ENCODE results near the gene TMEM79.
A peak's percentile ranks its signal among the peaks of the same experiment; 100 is the strongest.
"Not testable (repeated sequence)": the region's sequence is repeated elsewhere in the genome, so short reads cannot be mapped to it uniquely, and the experiment has no call there.

The TMEM79 gene

DNA sequence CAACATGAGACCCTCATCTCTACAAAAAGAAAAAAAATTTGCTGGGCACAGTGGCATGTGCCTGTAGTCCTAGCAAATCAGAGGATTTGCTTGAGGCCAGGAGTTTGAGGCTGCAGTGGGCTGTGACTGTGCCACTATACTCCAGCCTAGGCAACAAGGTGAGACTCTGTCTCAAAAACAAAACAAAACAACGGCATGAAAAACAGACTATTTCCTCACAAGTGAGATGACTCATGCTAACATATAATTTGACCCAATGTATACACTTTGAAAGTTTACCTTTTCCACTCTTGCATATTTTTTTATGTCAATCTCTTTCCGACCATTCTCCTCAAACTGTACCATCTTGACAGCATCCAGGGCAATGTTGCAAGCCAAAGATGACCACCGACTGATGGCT is 36.4 kb downstream of the TMEM79 start:
- no peak overlapping the region for H3K27ac ChIP-seq
- H3K4me3 ChIP-seq = no peak overlapping the region
- TF ChIP-seq, protein P1, sequence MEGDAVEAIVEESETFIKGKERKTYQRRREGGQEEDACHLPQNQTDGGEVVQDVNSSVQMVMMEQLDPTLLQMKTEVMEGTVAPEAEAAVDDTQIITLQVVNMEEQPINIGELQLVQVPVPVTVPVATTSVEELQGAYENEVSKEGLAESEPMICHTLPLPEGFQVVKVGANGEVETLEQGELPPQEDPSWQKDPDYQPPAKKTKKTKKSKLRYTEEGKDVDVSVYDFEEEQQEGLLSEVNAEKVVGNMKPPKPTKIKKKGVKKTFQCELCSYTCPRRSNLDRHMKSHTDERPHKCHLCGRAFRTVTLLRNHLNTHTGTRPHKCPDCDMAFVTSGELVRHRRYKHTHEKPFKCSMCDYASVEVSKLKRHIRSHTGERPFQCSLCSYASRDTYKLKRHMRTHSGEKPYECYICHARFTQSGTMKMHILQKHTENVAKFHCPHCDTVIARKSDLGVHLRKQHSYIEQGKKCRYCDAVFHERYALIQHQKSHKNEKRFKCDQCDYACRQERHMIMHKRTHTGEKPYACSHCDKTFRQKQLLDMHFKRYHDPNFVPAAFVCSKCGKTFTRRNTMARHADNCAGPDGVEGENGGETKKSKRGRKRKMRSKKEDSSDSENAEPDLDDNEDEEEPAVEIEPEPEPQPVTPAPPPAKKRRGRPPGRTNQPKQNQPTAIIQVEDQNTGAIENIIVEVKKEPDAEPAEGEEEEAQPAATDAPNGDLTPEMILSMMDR (IDR thresholded peaks at IDR 0.05) = no peak
- DNase-seq (ENCODE audit: low spot score) = no peak

DNA sequence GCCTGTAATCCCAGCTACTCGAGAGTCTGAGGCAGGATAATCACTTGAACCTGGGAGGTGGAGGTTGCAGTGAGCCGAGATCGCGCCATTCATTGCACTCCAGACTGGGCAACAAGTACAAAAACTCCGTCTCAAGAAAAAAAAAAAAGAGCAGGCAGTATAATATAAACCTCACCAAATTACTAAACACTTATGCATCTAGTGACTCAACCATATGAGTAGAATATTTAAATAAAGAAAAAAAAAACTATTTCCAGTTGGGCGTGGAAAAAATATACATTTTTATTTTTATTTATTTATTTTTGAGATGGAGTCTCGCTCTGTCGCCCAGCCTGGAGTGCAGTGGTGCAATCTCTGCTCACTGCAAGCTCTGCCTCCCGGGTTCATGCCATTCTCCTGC is 39.1 kb downstream of the TMEM79 start:
- not testable (repeated sequence) for H3K27ac ChIP-seq; H3K4me3 ChIP-seq; DNase-seq (ENCODE audit: low spot score)

DNA sequence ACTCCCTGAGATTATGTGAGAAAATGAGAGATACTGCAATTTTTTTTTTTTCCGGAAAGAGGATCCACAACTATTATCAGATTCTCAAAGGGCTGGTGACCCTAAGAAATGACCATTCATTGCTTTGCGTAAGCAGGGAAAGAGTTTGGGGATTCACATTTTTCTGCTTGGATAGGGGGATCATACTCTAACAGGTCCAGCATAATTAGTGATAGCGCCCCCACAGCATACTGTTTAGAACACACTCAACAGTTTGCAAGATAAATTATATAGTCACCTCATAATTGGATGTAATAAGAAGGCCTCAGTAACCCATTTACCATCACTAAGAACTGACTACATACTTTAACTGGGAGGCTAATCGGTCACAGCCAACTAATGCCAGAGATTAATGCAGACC is 52.1 kb downstream of the TMEM79 start:
- no peak for DNase-seq (ENCODE audit: low spot score)
- Histone ChIP-seq H3K4me3 (peak overlapping the region; percentile 81), H3K27ac (no peak overlapping the region)
- TF ChIP-seq, protein P1 (IDR thresholded peaks at IDR 0.05) = no peak

DNA sequence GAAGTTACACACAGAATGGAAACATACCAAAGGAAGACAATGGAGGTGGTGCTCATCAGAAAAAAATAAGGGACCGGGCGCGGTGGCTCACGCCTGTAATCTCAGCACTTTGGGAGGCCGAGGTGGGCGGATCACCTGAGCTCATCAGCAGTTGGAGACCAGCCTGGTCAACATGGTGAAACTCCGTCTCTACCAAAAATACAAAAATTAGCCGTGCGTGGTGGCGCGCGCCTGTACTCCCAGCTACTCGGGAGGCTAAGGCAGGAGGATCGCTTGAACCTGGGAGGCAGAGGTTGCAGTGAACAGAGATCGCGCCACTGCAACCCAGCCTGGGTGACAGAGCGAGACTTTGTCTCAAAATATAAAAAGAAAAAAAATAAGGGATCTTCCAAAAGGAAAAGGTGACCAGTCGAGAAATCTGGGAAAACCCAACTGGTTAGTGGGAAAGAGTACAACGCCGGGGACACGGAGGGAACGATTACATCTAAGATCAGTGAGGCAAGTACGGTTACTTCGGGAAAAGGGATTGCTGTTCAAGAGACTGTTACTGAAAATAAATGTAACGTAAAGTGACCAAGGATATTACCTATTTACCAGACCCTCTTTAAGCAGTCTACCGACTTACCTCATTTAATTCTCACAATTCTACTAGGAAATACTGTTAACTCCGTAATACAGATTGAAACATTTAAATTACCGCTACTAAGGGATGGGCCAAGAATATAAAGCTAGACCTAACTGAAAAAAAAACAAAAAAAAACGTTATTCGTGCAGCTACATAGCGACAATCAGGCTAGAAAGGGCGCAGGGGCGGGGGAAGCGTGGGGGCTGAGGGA is 53.1 kb downstream of the TMEM79 start:
- peak overlapping the region; percentile 81 for H3K4me3 ChIP-seq
- TF ChIP-seq, protein P1 (IDR thresholded peaks at IDR 0.05) = no peak
- no peak for DNase-seq (ENCODE audit: low spot score)
- peak overlapping the region; percentile 15 to 83 for H3K27ac ChIP-seq

DNA sequence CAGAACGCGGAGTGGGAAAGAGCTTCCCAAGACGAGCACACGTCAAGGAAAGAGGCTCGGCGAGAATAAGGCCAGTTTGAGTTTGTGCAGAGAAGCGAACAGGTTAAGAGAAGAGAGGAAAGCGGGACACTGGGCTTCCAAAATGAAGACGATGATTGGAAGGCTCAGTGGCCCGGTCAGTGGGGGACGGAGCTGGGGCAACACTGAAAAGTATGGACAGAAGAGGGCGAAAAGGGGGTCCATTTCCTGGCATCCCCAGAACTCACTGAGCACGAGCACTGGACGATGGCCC is 53.7 kb downstream of the TMEM79 start:
- peak overlapping the region; percentile 15 to 83 for H3K27ac ChIP-seq
- TF ChIP-seq, protein P1 (IDR thresholded peaks at IDR 0.05) = no peak
- peak overlapping the region; percentile 81 for H3K4me3 ChIP-seq
- DNase-seq (ENCODE audit: low spot score) = no peak

DNA sequence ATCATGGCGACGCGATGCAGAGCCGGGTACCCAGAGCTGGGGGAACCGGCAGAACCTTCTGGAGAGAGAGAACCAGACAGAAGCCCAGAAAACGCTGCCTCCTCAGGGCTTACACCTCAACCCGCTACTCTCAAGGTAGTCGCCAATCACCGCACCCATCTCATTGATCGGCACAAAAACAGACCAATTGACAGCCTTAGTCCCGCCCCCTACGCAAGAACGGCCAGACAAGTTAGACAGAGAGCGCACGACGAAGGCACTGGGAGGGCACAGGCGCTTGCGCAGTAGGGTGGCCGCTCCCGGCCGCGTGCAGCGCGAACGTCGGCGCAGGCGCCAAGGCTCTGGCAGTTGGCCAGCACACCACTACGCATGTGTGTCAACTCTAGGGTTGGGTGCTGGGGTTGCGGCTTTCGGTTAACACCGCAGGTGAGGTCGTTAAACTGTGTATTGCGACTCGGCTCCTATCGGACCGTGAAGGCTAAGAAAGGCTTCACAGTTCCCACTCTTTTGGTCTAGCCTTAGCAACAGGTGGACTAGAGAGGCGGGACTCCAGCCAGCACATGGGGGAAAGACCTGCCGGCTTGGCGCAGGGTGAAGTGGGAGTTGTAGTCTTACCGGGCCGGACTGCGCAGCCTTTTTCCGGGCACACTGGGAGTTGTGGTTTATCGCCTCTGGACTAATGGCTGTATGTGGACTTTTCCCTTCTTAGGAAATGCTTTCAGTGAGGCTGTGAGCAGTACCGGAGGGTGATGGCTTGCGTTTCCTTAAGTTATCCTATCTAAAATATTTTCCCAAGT is 54.3 kb downstream of the TMEM79 start, which contains the start of the genes CCT3 and TSACC:
Gene CCT3 (minus strand): TSS at position 113 of the 797 bp plus-strand sequence. CDS start 108 bp downstream, at position 5.
Gene TSACC (plus strand): TSS at position 347 of the 797 bp plus-strand sequence. CDS start 1,232 bp downstream, outside the sequence.
- Histone ChIP-seq H3K4me3 (peak within 1 kb of the TSS; percentile 81), H3K27ac (peak within 1 kb of the TSS; percentile 43 to 88)
- peak; percentile 99 for DNase-seq (ENCODE audit: low spot score)
- TF ChIP-seq, protein P1 (IDR thresholded peaks at IDR 0.05) = no peak
